ENCODE data around the gene TTLL5.
"Not testable (repeated sequence)": the region's sequence is repeated elsewhere in the genome, so short reads cannot be mapped to it uniquely, and the experiment has no call there.

The TTLL5 gene

DNA sequence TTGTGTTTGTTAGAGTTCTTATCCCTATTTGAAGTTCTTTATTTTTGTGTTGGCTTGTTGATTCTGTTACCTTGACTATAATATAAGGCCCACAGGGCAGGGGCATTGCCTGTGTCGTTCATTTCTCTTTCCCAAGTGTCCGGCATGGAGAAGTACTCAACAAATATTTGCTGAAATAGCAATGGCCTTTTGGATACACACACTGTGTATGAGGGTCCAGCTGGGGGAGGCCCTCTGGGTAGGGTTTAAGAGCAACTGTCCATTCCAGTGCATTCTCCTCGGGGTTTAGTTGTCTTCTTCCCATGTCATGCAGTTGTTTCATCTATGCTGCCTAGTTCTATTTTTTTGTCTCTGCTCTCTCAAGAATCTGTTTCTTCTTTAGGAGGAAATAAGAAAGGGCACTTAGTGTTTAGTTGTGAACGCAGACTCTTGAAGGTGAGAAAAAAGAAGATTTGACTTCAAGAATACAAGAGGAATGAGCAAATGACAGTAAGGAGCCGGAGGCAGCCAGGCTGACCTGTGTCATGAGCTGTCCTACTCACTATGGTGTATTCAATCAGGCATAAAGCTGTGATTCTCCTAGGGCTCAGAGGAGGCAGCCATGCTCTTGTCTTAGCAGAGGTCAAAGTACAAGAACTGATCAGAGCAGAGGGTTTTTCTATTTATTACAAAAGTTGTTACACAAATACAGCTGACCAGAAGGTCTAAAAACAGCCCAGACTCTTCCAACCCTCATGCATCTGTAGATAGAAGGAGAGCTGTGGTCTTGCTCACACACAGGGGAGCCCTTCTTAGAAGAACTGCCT lies 10.6 kb upstream of the TTLL5 start:
- FAIRE-seq, result no peak

- FAIRE-seq, result no peak
Observed at GRCh38 chr14:75653563-75653962, 7.5 kb upstream of the TTLL5 start.

- FAIRE-seq, result no peak
Observed at GRCh38 chr14:75654127-75654732, 6.8 kb upstream of the TTLL5 start.

DNA sequence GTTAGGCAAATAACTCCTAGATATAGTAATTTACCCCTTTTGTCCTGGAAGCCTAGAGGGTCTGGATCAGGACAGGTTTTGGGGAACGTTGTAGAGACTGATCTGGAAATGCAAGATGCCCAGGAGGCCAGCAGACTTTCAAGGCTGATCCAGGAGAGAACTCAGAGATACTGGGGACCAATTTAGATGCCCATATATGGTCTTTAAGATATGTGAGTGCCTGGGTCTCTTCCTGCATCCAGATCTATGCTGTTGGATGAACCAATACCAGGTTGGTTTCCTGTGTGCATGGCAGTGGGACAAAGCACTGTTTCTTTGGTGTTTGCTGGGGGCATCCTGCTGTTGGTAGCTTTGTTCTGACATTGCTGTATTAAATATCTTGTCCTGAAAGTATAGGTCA lies 5.8 kb upstream of the TTLL5 start:
- no peak for FAIRE-seq

DNA sequence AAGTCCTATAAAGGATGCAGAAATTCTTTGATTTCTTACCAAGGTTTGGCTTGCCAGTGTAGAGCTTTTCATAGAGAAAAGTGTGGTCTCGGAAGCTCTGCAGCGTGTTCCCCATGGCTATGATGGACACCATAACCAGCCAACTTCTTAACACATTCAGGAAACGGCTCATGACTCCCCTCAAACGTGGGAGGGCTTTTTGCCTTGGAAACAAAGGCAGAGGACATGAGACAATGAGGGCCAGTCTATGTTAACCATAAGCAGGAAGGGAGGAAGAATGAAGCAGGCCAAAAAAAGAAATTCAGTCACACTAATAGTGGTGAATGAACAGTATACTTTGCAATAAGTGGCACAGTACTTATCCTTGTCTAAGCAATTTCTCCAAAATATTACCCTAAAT lies 3.7 kb upstream of the TTLL5 start:
- FAIRE-seq, result no peak

DNA sequence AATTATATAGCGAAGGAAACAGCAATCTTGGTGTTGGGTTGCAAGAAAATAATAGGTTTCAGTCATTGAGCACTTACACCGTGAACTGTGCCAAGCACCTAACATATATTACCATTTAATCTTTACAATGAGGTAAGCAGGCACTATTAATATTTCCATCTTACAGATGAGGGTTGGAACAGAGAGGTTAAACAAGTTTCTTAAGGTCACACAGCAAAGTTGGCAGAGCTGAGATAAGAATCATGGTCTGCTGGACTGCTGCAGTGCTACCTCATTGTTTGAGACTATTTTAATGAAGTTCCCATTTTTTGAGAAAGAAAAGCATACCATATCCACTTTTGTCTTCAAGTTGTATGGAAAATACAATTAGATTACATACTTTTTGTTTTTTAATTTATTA lies 2.1 kb upstream of the TTLL5 start:
- no peak for FAIRE-seq

GRCh38 chr14:75660238-75660629 lies 812 bp upstream of the TTLL5 start:
- no peak for FAIRE-seq

GRCh38 chr14:75661499-75661814 lies 411 bp downstream of the TTLL5 start:
- FAIRE-seq, result no peak

- no peak for FAIRE-seq
Observed at GRCh38 chr14:75662966-75663365, 1.9 kb downstream of the TTLL5 start.

- no peak for FAIRE-seq
Observed at GRCh38 chr14:75667099-75667765, 6.2 kb downstream of the TTLL5 start.

- no peak for FAIRE-seq
Observed at GRCh38 chr14:75672605-75673192, 11.7 kb downstream of the TTLL5 start.

DNA sequence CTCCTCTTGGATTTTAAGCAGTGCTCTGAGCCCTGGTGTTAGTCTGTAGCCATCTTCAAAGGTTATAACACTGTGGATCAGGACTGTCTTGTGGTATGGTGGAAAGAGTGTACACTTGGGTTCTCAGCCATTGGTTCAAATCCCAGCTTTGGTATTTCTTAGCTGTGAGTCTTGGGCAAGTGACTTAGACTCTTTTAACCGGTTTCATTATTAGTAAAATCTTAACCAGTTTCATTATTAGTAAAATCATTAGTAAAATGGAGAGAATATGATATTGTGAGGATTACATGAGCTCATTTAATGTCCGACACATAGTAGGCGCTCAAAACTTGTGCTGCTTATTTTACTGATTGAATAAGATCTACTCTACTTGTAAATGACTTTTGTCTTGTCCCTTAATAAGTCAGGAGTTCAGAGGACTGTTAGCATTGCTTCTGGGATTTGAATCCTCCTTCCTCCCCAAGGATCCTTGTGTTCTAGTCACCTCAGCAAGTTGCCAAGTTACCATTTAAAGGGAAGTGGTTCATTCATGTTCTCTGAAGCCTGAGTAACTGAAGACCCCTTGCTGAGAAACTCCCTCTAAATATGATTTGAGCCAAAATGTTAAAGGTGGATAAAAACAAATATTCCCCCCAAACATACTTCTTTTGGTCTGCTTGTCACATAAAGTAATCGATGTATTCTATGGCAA lies 12.4 kb downstream of the TTLL5 start:
- FAIRE-seq, result no peak

- no peak for FAIRE-seq
Observed at GRCh38 chr14:75675265-75675960, 14.4 kb downstream of the TTLL5 start.

- FAIRE-seq, result no peak
Observed at GRCh38 chr14:75685910-75686309, 24.9 kb downstream of the TTLL5 start.

DNA sequence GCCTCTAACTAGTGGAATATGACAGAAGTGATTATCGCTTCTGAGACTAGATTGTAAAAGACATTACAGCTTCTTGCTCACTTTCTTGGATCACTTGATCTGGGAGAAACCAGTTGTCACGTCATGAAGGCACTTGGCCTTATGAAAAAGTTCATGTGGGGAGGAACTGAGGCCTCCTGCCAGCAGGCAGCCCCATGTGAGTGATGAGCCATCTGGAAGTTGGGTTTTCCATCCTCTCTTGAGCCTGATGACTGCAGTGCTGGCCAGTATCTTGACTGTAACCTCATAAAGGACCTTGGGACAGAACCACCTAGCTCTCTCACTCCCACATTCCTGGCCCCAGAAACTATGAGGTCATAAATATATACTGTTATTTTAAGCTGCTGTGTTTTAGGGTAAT lies 28.0 kb downstream of the TTLL5 start:
- FAIRE-seq, result no peak

DNA sequence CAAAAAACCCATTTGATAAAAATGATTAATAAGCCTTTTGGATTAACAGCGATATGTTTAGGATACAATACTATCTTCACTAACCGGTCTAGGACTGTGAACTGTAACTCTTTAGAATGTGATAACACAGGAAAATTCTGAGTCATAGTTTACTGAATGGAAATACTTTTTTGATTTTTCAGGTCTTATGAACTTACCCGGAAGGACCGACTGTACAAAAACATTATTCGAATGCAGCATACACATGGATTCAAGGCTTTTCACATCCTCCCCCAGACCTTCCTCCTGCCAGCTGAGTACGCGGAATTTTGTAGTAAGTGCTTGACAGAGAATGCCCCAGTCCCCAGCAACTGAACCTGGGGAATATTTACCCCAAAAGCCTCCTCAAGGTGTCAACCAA lies 29.0 kb downstream of the TTLL5 start:
- FAIRE-seq, result no peak

- FAIRE-seq, result not testable (repeated sequence)
Observed at GRCh38 chr14:75695025-75695424, 34.0 kb downstream of the TTLL5 start.

- FAIRE-seq, result no peak
Observed at GRCh38 chr14:75697386-75697785, 36.3 kb downstream of the TTLL5 start.

GRCh38 chr14:75697918-75698317 lies 36.9 kb downstream of the TTLL5 start:
- FAIRE-seq, result no peak

DNA sequence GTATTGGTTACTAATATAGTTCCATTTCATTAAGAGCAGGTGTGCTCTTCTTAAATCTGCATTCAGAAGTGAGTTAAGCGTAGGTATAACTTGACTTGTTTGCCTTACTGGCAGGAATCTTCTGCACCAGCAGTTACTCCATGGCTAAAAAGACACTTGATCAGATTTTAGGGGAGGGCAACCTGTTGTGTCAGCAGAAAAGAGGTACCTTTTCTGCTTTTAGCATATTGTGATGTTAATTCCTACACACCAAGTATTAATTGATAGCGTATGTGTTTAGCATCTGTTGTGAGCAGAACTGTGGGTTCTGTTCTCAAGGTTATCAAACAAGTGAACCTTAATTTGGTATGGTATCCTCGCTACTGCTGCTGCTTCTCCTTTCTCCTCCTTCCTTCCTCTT lies 38.3 kb downstream of the TTLL5 start:
- FAIRE-seq, result no peak

- no peak for FAIRE-seq
Observed at GRCh38 chr14:75700295-75700694, 39.2 kb downstream of the TTLL5 start.

DNA sequence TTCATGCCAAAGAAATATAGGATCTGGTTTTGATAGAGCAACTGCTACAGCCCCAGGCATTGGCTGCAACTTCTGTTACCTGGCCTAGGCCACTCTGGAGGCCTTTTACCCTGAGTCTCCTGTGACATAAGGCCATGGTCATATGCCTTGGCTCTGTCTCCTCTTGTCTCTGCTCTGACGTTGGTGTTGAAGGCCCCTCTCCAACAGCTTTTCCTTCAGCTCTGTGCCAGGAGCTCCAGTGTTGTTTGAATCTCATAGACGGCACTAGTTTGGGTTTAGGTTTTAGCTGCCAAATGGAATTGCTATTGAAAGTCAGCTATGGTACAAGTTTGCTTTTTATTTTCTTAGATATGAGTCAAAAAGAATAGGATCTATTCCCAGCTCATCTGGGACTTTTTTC lies 41.1 kb downstream of the TTLL5 start:
- no peak for FAIRE-seq

All from colon (tissue), 2 donors.